GM19468 (cell line): Measurements from ENCODE around the gene C6orf47.

ENCODE experiments used
- ATAC-seq: cut with Tn5 transposase; IDR thresholded peaks from one replicate; pipeline ENCODE4 v1.9.1; 2021; ENCODE audit warnings: mild to moderate bottlenecking, moderate library complexity, moderate number of reproducible peaks; ENCODE audit not compliant: unreplicated experiment; ENCODE audit errors: extremely low read depth

The C6orf47 gene

DNA sequence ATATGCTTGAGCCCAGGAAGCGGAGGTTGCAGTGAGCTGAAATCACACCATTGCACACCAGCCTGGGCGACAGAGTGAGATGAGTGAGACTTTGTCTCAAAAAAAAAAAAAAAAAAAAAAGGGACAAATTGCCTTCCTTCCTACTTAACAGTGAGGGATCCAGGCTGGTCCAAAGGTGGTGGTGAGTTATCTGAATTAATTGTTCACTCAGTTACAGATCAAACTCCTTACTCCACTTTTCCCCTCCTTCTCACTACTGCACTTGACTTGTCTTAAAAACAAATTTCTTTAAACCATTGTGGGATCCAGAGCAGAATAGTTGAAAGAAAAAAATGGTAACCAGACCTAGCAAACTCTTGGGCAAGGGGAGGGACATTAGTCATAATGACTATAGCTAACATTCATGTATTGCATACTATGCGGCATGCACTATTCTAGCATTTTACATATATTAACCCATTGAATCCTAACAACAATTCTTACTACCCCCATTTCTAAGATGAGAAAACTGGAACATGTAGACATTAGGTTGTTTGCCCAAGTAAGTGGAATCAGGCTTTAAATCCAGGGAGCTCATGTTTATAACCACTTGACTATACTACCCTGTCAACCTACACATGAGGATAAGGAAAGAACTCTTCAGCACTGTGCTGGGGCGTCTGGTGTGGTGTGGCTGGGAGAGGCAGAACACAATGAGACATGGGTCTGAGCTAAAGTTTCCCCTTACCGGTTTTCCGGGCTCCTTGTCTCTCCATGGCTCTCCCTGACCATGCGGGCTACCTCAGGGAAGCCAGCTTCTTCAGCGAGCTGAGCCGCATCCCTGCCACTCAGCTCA lies 2.8 kb upstream of the C6orf47 start:
- ATAC-seq = no peak

DNA sequence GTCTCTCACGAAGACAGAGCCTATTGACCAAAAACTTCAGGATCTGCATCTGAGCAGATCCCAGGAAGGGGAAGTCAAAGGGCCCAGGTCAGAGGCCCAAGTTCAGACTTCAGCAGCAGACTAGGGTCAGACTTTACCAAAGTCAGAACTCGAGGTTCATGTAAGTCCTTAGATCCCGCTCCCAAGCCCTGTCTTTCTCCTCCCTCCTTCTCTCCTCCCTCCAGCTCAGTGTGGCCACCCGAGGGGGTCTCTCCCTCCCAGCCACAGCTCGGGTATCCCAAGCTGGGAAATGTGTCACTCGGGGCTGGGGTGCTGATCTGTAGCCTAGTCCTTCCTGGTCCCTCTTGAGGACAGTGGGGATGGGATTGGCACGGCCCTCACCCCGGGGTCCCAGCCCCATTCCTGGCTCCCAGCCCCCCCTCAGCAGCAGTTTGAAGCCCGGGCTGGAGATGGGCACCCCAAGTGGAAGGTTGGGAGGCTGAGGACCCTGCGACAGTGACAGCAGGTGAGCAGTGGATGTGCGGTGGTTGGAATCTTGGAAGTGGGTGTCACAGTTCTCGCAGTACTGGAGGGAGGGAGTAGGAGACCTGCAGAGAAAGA lies 1.6 kb upstream of the C6orf47 start:
- ATAC-seq = no peak

DNA sequence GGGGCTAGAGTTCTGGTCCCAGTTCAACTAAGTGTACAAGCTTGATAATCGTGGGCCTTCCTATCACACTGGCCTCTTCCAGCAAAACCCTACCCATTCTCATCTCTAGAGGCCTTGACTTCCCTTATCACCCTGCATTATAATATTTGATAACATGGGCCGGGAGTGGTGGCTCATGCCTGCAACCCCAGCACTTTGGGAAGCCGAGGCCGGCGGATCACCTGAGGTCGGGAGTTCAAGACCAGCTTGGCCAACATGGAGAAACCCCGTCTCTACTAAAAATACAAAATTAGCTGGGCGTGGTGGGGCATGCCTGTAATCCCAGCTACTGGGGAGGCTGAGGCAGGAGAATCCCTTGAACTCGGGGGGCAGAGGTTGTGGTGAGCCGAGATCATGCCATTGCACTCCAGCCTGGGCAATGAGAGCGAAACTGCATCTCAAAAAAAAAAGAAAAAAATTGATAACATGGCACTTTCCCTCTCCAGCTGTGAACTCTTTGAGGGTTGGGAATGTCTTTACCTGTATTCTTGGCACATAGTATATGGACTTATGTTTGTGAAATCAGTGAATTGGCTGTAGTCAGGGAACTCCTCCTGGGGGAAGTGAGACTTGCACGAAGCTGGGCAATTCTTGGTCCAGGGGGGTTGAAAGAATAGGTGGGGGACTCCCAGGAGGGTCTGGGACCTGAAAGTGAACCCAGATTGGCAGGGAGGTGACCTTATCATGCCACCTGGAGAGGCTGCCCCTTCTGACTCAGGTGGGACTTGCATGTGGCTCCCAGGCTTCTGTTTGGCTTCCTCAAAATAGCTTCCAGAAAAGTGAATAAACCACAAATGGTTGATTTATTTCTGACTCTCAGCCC lies 915 bp upstream of the C6orf47 start:
- no peak for ATAC-seq

DNA sequence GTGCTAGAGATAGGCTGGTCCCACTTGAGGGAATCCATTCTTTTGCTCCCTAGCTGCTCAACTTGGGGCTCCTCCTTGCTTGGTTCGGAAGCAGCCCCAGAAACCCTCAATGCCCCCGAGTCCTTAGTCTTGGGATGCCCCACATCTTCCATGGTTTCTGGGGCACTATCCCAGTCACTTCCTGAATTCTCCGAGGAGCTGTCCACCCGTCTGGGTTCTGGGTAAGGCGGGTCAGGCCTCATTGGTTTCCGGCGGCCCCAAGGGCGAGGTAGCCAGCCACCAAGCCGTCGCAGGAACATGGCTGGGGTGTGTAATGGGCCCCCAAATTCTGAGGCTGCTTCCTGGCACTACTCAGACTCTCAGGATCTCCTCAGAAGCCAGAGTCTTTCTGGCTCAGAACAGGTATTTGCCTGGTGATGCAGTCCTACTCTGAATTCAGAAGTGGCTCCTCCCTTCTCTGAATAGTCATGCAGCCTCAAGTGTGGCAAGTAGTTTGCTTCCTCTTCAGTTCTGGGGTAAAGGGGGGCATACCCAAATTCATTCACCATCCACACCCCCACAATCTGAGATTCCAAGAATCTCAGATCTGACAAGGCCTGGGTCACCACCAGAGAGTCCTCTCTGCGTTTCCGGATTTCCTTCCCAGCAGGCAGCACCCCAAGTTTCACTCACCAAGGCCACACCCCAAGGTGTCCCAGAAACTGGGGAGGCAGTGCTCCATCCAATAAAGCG lies 763 bp downstream of the C6orf47 start:
- ATAC-seq = no peak

DNA sequence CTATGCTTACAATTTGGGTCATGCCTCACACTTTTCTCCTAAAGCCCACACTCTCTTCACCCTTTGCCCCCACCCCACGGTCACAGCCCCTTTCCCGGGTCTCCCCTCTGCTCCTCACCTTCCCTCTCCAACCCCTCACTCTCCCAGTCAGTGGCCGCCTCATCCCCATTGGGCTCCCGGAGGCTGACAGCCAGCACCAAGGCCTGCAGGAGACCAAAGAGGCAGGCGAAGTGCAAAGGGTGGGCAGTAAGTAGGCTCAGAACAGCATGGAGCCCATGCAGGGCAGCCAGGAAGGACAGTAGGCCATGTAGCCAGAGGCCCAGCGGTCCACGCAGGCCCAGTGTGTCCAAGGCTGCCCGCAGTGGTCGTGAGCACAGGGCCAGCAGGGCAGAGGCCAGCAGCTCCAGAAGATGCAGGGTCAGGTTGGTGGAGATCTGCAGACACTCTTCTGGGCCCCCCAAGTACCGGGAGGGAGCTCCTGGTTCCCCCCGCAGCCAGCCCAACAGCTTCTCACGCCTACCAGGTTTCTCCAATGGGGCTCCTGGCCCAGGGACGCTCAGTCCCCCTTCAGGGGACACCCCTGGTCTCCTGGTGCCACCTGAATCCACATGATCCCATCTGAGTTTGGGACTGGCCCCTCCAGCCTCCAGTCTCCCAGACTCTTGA lies 1.5 kb downstream of the C6orf47 start:
- no peak for ATAC-seq

DNA sequence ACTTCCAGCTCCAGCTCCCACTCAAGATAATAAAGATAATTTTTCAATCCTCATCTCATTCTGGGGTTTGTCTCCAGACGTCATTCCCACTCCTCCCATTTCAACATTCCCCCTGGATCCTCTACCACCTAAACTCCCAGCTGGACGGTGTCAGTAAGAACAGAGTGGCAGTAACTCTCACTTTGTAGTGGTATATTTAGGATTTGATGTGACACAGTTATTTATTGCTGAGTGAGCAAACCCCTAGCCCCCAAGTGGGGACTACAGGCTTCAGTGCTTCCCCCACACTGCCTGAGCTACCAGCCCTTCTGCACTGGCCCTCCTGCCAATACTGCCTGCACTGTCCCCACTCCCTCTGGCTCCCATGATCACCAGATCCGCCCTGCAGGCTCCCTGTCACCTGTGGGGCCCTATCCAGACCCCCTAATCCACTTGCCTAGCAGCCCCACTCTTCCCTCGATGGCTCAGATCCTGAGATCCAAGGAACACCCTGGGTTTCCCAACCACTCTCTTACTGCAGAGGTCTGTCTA lies 2.4 kb downstream of the C6orf47 start:
- ATAC-seq = no peak

DNA sequence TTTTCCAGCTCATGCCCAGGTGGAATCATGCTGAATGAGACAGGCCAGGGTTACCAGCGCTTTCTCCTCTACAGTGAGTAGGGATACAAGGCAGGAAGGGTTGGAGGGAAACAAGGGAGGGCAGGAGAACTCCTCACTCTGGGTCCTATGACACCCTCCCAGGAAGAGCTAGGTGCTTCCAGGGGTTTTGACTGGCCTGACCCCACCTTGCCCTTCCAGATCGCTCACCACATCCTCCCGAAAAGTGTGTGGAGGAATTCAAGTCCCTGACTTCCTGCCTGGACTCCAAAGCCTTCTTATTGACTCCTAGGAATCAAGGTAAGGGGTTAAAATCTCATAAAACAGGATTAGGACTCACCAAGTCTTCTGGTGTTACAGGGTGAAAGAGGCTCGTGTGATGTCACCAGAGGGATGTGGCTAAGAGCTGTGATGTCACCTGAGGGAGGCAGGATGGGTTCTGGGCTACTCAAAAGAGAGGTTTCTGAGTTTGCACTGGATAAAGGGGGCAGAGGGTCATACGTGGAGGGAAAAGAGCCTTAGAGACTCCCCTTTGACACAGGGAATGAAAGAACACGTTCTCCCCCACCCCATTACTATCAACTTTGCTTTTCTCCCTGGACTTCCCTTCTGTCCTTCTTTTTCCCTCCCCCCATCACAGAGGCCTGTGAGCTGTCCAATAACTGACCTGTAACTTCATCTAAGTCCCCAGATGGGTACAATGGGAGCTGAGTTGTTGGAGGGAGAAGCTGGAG lies 3.0 kb downstream of the C6orf47 start:
- ATAC-seq = no peak

DNA sequence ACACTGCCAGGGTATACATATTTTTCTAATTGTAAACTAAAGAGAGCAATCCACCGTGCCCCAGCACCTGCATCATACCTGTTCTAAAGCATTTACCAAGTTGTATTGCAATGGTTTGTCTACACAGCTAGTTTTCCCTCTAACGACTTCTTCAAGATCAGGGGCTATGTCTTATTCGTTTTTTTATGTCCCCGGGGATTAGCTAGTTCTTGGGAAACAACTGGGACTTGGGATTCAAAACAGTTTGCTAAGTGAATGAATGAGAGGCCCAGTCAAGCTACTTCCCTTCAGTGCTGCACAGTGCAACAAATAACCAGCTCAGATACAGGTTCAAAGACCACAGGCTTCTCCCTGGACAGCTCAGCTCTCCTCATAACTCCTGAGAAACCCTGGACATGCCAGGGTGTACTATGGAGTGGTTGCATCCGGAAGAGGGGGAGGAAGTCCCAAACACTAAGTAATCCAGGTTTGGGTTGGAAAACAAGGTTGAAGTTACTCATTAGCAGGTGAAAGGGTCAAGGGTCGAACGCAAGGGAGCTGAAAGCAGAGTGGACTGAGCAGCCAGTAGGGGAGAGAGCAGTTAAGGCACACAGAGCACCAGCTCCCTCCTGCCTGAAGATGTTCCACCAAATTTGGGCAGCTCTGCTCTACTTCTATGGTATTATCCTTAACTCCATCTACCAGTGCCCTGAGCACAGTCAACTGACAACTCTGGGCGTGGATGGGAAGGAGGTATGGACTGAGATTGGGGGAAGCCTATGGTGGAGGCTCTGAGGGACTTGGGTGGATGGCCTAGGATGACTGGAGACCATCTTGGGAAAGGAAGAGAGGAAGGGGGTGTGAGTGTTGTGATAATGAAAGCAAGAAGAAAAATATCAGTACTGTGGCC lies 5.0 kb downstream of the C6orf47 start, which contains the start of gene APOM:
TSS of gene APOM (plus strand) at position 546 of the 889 bp plus-strand sequence. CDS start at position 619, 73 bp downstream.
- no peak for ATAC-seq

DNA sequence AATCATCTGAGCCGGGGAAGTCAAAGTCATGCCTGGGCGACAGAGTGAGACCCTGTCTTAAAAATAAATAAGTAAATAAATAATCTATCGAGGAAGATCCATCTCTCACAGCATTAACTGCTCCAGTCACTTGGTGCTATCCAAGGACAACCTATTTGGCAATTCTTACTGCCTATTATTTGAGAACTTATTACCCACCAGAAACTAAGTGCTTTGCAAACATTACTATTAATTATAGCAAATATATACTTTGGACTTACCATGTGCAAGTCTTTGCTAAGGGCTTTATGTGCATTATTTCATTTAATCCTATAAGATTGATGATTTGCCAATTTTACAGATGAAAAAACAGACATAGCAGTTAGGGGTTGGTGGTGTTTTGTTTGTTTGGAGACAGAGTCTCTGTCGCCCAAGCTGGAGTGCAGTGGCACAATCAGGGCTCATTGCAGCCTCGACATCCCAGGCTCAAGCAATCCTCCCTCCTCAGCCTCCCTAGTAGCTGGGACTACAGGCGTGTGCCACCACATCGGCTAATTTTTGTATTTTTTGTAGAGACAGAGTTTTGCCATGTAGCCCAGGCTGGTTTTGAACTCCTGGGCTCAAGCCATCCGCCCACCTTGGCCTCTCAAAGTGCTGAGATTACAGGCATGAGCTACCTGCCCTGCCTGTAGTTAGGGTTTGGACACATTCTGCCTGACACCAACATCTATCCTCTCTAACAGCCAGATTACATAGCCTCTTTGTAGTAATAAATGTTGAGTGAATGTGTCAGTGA lies 5.8 kb downstream of the C6orf47 start:
- ATAC-seq = no peak

DNA sequence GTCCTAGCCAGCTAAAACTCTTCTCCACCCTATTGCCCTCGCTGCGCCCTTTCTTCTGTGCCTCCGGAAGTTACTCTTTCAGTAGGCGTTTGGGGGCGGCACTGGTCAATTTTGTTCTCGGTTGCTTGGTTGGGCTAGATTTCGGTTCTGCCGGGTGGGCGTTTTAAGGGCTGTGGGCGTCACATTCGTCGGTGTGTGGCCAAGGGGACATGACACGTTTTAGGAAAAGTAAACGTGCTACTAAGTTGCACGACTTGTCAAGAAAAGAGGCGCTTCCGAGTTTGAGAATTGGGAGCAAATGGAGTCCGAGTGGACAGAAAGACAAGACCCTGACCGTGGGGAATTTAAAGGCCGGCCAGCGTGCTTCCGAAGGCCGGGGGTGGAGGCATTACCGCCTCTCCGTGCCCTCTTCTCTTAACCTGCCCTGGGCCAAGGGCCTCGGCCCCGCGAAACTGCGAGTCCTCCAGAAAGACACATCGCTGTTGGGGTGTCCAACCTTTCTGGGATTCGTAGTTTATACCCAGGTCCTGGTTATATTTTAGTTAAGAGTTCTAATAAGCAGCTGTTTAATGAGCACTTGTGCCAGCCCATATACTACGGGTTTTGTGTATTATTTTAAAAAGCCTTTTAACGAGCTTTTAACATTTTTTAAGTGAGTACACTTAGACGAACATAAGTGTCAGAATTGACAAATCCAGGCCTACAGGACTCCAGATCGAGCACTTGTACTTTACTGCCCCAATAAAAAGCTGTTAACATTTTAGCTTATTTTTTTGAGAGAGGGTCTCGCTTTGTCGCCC lies 7.5 kb downstream of the C6orf47 start:
- no peak for ATAC-seq

DNA sequence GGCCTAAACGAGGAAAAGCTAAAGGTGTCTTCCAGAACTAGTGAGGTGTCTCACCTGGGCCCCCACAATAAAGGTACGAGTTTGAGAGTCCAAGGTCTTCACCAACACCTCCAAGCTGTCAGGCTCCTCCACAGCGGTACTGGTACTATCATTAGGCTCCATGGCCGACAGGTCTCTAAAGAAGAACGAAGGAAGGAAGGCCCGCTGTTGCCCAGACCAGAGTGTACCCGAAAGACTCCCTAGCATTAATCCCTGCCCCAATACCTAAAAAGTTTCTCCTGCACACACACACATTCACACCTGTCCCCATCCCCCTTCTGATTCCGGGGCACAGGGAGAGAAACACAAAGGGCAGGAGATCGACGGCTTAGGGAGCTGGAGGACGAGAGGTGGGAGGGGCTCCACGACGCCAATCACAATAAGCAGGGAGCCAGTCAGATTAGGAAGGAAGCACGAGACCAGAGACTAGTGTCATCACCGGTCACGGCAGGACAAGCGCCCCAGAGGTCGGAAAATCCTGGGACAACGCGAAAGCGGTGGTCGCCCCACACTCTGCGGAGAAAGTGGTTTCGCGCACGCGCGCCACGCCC lies 8.9 kb downstream of the C6orf47 start:
- no peak for ATAC-seq

DNA sequence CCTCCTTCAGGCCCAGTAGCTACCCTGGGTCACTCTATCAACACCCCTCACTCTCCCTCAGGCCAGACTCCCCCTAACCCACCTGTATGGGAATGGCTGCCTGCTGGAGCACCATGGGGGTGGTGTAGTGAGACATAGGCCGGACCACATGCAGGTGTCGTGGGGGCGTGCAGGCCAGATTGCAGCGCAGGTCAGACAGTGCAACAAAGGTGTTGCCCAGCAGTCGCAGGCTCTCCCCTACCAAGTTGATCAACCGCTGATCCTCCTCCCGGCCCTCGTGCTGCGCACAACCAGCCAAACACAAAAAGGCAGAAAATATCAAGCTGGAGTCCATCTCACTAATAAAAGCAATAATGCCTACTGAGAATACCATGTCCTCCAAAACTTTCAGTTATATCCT lies 15.3 kb downstream of the C6orf47 start:
- ATAC-seq = no peak

DNA sequence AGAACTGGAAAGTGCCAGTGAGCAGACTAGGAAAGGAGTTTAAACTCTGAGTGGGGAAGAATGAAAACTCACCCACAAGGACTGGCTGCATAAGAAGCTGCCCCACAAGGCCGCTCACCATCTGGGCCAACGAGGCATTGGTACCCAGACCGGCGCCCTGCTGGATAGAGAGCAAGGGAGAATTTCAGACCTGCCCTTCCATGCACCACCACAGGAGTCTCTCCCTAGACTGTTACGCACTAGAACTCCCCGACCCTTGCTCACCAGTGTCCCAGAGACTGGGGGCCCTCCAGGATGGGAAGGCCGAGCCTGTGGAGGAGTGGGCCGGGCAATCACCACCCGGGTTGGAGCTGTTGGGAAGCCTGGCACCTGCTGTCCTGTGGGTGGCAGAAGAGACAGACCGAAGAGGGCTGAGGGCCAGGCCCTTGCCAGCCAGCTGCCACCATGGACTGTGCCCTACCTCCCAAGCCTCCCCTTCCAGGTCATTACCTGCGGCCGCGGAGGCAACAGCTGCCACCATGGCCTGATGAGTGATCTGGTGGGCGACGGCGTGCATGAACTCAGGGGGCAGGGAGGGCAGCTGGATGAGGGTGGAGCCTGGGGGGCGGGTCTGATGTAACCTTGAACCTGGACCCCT lies 16.6 kb downstream of the C6orf47 start:
- ATAC-seq = no peak

DNA sequence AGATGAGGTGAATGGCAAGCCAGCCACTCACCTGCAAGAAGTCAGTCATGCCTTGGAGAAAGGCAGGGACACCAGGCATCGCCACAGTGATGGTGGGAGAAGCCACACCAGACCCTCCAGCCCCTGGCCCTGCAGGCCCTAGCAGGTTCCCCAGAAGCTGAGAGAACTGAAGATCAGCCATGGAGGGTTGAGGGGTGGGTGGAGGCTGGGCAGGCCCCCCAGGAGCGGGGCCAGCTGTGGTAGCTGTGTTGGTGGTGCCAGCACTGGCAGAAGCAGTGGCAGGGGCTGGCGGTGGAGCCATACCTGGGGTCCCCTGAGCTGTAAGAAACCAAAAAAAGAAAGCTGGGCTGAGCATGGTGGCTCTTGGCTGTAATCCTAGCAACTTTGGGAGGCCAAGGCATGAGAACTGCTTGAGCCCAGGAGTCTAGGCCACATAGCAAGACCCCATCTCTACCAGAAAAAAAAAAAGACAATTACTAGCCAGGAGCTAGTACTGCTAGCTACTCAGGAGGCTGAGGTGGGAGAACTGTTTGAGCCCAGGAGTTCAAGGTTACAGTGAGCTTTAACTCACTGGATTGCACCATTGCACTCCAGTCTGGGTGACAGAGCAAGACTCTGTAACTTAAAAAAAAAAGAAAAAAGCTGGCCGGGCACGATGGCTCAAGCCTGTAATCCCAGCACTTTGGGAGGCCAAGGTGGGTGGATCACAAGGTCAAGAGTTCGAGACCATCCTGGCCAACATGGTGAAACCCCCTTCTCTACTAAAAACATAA lies 17.6 kb downstream of the C6orf47 start:
- no peak for ATAC-seq

DNA sequence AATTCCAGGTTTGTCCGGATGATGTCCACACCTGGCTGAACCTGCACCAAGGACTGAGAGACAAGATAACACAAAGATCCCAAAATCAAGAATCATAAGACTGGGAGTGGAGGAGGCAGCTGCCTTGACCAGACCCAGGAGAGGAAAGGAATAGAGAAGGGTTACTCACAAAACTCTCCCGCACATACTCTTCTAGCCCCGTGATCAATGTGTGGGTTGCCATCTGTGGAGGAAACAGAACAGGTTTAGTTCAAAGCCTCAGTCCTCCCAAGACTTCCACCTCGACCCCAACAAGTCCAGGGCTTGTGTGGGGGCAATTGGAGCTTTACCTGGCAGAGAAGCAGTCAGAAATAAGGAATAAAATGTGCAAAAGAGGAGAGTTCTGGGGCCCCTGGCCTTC lies 19.2 kb downstream of the C6orf47 start:
- ATAC-seq = no peak
